ENCODE results near the gene TRAK1.

DNA sequence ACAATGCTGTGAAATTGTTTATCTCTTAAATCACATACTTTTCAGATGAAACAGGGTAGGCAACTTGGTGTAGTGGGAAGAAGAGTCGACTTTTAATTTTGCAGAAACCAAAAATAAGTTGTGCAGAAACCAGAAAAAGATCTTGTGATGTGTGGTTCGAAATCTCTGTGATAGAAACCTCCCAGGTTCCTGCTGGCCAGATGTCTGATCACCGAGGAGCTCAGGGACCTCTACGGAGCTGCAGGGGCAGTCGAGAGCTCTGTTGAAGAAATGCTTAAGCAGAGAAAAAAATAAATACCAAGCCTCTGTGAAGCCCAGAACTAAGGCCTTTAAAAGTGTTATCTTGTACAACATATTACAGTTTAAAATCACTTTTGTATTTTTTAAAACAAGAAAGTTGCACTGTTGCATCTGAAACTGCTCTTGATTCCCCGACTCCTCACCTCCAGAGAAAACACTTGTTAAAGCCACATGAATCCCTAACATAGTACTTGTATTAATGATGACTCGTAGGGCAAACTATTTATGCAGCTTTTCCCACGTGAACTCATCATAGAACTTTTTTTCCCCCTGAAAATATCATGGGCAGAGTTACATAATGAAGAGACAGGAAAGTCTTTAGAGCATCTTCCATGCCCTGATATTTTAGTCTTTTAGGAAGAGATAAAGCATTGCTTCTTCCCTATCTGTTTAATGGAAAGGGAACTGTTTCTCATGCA, 123.6 kb downstream of the TRAK1 start:
- TF ChIP-seq EZH2 (IDR thresholded peaks at IDR 0.05; ENCODE audit: borderline replicate concordance) (no peak), CTCF (IDR thresholded peaks at IDR 0.05; ENCODE audit: poor library complexity) (no peak)
